Endodermal cell (in vitro differentiated cells): Measurements from ENCODE around the gene DYNC1H1. TPM values are rescaled to one million over a fixed set of nuclear protein-coding genes. Genes with fewer than 3 reads are reported as not detected.

Experiments
- DNase-seq: peaks from one replicate; pipeline ENCODE4 v3.0.0-alpha.2; 2017
- H3K27ac ChIP-seq: 2 replicates; pipeline ENCODE4 v1.5.1; 2013; ENCODE audit warnings: mild to moderate bottlenecking, low read depth, low read length, moderate library complexity
- H3K27me3 ChIP-seq: 2 replicates; pipeline ENCODE4 v1.6.1; 2013; ENCODE audit warnings: mild to moderate bottlenecking, low read length, moderate library complexity; ENCODE audit not compliant: insufficient read depth, control insufficient read depth, poor library complexity, severe bottlenecking
- H3K36me3 ChIP-seq: 2 replicates; pipeline ENCODE4 v1.7.0; 2013; ENCODE audit warnings: mild to moderate bottlenecking, low read length, moderate library complexity; ENCODE audit not compliant: control insufficient read depth, insufficient read depth
- H3K4me1 ChIP-seq: one replicate; pipeline ENCODE4 v1.7.0; 2013; ENCODE audit warnings: low read length; ENCODE audit not compliant: control insufficient read depth, insufficient read depth
- H3K4me3 ChIP-seq: 2 replicates; pipeline ENCODE4 v1.5.1; 2013; ENCODE audit warnings: mild to moderate bottlenecking, low read length, moderate library complexity
- H3K9ac ChIP-seq: 2 replicates; pipeline ENCODE4 v1.6.1; 2013; ENCODE audit warnings: mild to moderate bottlenecking, low read length, moderate library complexity; ENCODE audit not compliant: poor library complexity, severe bottlenecking; ENCODE audit errors: extremely low read depth
- H3K9me3 ChIP-seq: 2 replicates; pipeline ENCODE4 v1.6.1; 2013; ENCODE audit warnings: mild to moderate bottlenecking, low read length, moderate library complexity; ENCODE audit not compliant: control insufficient read depth
- H3K27ac Mint-ChIP-seq: 2 replicates; pipeline ENCODE4 v1.8.0; 2020; ENCODE audit warnings: mixed read lengths
- H3K27me3 Mint-ChIP-seq: 2 replicates; pipeline ENCODE4 v1.8.0; 2021; ENCODE audit warnings: mild to moderate bottlenecking, mixed read lengths; ENCODE audit not compliant: insufficient read depth
- H3K36me3 Mint-ChIP-seq: 2 replicates; pipeline ENCODE4 v1.8.0; 2020; ENCODE audit warnings: low read depth, mixed read lengths
- H3K4me1 Mint-ChIP-seq: 2 replicates; pipeline ENCODE4 v1.8.0; 2020; ENCODE audit warnings: mixed read lengths
- H3K4me3 Mint-ChIP-seq: 2 replicates; pipeline ENCODE4 v1.8.0; 2020; ENCODE audit warnings: mild to moderate bottlenecking, moderate library complexity, mixed read lengths
- H3K9me3 Mint-ChIP-seq: 2 replicates; pipeline ENCODE4 v1.8.0; 2020; ENCODE audit warnings: mild to moderate bottlenecking, mixed read lengths
- CTCF ChIP-seq: fragments of 200-600 bp; sonication (generic); conservative IDR thresholded peaks from 2 replicates; pipeline ENCODE4 v1.5.0; 2021; ENCODE audit warnings: antibody characterized with exemption, mild to moderate bottlenecking
- WGBS, 2 experiments: methylation state at CpG; one replicate each; pipeline versions ENCODE4 v1.1.5 to v1.1.7; 2013; ENCODE audit warnings: missing lambda C conversion rate in 2 of 2, mixed read lengths in 1 of 2; ENCODE audit not compliant: insufficient coverage in 1 of 2, insufficient read length in 1 of 2; 5-methylcytosine and 5-hydroxymethylcytosine counted together
- total RNA-seq, 2 donors: library from RNA; stranded (reverse); fragmentation: NEBNext Ultra II Directional in 1 of 2; extraction: Animal tissue kit (Norgen Biotek cat#: 25700) in 1 of 2; gene quantifications; 2 replicates in 1 of 2; 3 replicates in 1 of 2; pipeline ENCODE4 v1.2.1, GENCODE V29; 2021

The DYNC1H1 gene
- total RNA-seq, 2 donors from 2014 or later: 438 to 443 TPM

- Histone ChIP-seq H3K9me3 (no peaks in the 10 kb centered on the region), H3K36me3 (peaks cover 98% of the 10 kb centered on the region), H3K27me3 (no peaks in the 10 kb centered on the region), H3K27ac (no peak overlapping the region), H3K4me1 (no peaks in the 10 kb centered on the region), H3K4me3 (no peak overlapping the region), H3K9ac (no peak overlapping the region)
- no peak overlapping the region for H3K4me3 Mint-ChIP-seq
- H3K9me3 Mint-ChIP-seq: no peaks in the 10 kb centered on the region
- TF ChIP-seq CTCF: no peak
- peaks cover 3% of the 10 kb centered on the region for H3K4me1 Mint-ChIP-seq
- DNase-seq: no peak
- H3K36me3 Mint-ChIP-seq: peaks cover 99% of the 10 kb centered on the region
- no peak overlapping the region for H3K27ac Mint-ChIP-seq
- WGBS, 2 experiments: 98% methylated on average over 7 of the region's 7 CpGs
- no peaks in the 10 kb centered on the region for H3K27me3 Mint-ChIP-seq
Measured at GRCh38 chr14:102012336-102012735, 48.0 kb downstream of the DYNC1H1 start.

GRCh38 chr14:102013669-102014200, 49.4 kb downstream of the DYNC1H1 start:
- no peak overlapping the region for H3K27ac Mint-ChIP-seq
- no peak for TF ChIP-seq CTCF
- no peak overlapping the region for H3K9ac ChIP-seq
- 86 to 87% methylated on average over 8 to 10 of the region's 10 CpGs for WGBS, 2 experiments
- peaks cover 97% of the 10 kb centered on the region for H3K36me3 Mint-ChIP-seq
- DNase-seq: no peak
- H3K4me1 Mint-ChIP-seq: no peaks in the 10 kb centered on the region
- no peaks in the 10 kb centered on the region for H3K9me3 Mint-ChIP-seq
- no peak overlapping the region for H3K4me3 ChIP-seq
- H3K9me3 ChIP-seq: no peaks in the 10 kb centered on the region
- H3K4me3 Mint-ChIP-seq: no peak overlapping the region
- no peak overlapping the region for H3K27ac ChIP-seq
- H3K27me3 ChIP-seq: no peaks in the 10 kb centered on the region
- no peaks in the 10 kb centered on the region for H3K4me1 ChIP-seq
- no peaks in the 10 kb centered on the region for H3K27me3 Mint-ChIP-seq
- H3K36me3 ChIP-seq: peaks cover 94% of the 10 kb centered on the region

GRCh38 chr14:102015045-102015685, 50.8 kb downstream of the DYNC1H1 start:
- Histone ChIP-seq H3K4me3 (no peak overlapping the region), H3K27me3 (no peaks in the 10 kb centered on the region), H3K4me1 (no peaks in the 10 kb centered on the region), H3K27ac (no peak overlapping the region), H3K9me3 (no peaks in the 10 kb centered on the region), H3K36me3 (peaks cover 94% of the 10 kb centered on the region), H3K9ac (no peak overlapping the region)
- H3K36me3 Mint-ChIP-seq: peaks cover 97% of the 10 kb centered on the region
- no peak for DNase-seq
- H3K4me1 Mint-ChIP-seq: no peaks in the 10 kb centered on the region
- no peak overlapping the region for H3K4me3 Mint-ChIP-seq
- H3K9me3 Mint-ChIP-seq: no peaks in the 10 kb centered on the region
- WGBS, 2 experiments: 96 to 97% methylated on average over 8 to 16 of the region's 16 CpGs
- H3K27ac Mint-ChIP-seq: no peak overlapping the region
- no peaks in the 10 kb centered on the region for H3K27me3 Mint-ChIP-seq
- TF ChIP-seq CTCF: no peak
